Stimulated activated CD4-positive, alpha-beta T cell treated with anti-CD3 and anti-CD28 coated beads, Interleukin-1b, Interleukin-23, amount 100 ng/mL, for 48 hours (primary cell): ENCODE data around the gene DTX3L.
"Not testable (repeated sequence)": the region's sequence is repeated elsewhere in the genome, so short reads cannot be mapped to it uniquely, and the experiment has no call there.

Experiments used
- DNase-seq: peaks from one replicate; pipeline ENCODE4 v3.0.0-alpha.2; 2020

The DTX3L gene

DNA sequence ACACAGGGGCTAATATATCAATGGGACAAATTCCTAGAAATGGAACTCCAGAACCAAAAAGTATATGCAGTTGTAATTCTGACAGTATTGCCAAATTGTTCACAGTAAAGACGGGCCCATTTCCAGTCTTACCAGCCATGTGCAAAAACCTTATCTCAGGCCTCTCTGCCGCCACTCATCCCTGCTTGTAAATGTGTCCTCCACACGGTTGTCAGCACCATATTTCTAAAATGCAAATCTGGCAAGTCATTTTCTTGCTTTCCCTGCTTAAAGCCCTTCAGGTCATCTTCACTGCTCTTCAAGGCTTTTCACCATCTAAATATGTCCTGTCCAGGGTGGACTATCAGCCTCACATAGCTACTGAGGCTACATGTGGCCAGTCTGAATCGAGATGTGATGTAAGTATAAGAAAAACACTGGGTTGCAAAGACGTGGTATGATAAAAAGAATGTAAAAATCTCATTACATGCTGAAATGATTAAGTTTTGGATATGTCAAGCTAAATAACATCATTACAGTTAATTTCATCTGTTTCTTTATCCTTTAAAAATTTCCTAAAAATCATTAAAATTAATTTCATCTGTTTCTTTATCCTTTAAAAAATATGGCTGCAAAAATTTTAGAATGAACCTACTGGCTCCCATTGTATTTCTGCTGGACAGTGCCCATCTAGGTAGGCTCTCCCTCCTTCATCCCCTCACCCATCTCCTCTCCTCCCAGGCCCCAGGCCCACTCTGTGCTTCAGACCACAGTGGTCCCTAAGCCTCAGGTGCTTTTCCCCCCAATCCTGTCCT is 1.0 kb upstream of the DTX3L start:
- no peak for DNase-seq

DNA sequence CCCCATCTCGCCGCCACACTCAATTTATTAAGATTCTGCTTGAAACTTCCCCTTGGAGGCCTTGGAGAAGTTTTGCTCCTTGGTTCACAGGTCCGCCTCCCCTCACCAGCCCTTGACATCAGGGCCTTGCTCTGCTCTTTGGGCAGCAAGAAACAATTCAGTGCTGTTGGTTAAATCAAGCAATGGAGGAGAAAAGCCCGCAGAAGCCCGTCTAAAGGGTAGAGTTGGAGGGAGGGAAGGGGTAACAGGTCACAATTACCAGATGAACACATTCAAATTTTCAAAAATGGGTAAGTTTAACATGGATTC is 467 bp upstream of the DTX3L start:
- DNase-seq, result no peak

DNA sequence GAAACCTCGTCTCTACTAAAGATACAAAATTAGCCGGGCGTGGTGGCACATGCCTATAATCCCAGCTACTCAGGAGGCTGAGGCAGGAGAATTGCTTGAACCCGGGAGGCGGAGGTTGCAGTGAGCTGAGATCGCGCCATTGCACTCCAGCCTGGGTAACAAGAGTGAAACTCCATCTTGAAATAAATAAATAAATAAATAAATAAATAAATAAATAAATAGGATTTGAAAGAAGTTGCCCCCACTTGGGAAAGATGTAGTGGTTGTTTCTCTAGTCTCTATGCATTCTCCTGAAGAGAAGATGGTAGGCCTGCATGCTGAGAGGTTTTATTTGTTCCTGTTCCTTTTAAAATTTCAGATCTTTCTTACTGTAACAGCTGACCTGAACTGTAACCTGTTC is 4.0 kb downstream of the DTX3L start:
- DNase-seq, result not testable (repeated sequence)

DNA sequence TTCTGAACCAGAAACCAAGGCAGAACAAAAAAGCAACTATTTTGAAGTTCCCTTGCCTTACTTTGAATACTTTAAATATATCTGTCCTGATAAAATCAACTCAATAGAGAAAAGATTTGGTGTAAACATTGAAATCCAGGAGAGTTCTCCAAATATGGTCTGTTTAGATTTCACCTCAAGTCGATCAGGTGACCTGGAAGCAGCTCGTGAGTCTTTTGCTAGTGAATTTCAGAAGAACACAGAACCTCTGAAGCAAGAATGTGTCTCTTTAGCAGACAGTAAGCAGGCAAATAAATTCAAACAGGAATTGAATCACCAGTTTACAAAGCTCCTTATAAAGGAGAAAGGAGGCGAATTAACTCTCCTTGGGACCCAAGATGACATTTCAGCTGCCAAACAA is 4.6 kb downstream of the DTX3L start:
- DNase-seq, result no peak

DNA sequence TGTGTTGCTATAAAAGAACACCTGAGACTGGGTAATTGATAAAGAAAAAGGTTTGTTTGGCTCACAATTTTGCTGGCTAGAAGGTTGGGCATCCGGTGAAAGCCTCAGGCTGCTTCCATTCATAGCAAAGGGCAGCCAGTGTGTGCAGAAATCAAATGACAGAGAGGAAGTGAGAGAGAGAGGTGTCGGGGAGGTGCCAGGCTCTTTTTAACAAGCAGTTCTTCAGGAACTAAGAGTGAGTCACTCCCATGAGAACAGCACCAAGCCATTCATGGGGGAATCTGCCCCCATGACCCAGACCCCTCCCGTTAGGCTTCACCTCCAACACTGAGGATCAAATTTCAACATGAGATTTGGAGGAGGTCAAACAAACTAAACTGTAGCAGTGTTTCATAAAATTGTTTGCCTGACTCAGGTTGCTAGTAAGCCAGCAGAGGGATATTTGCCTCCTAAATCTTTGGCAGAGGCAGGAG is 8.8 kb downstream of the DTX3L start:
- DNase-seq, result peak; percentile 38

DNA sequence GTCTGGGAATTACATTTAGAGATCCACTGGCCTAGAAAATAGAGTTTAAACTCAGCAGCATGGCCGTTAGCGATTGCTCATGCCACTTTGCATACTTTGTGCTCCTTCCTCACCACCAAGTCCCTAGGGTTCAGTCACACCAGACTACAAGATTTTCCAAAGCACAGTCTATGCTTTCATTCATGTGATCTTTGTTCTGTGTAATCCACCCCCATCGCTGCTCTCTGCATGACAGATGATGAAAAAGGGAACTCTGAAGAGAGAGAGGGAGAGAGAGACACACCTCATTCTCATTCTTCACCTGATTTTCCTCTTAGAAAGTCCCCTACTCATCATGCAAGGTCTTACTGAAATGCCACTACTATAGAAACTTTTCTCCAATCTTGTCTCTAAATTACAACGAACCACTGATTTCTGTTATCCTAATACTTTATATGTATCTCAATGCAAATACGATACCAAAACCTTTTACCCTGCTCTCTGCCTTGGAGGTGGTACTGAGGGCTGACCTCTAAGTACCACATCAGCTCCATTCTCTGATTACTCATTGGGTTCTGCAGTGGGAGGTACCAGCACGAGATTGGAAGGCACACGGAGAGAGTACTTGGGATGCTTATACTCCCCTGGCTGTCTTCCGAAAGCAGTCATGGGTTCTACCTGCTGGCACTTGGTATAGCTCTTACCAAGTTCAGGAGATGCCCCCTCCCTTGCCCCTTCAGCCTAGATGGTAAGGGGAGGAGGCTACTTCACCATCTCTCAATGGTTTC is 12.2 kb downstream of the DTX3L start:
- DNase-seq, result peak; percentile 63

DNA sequence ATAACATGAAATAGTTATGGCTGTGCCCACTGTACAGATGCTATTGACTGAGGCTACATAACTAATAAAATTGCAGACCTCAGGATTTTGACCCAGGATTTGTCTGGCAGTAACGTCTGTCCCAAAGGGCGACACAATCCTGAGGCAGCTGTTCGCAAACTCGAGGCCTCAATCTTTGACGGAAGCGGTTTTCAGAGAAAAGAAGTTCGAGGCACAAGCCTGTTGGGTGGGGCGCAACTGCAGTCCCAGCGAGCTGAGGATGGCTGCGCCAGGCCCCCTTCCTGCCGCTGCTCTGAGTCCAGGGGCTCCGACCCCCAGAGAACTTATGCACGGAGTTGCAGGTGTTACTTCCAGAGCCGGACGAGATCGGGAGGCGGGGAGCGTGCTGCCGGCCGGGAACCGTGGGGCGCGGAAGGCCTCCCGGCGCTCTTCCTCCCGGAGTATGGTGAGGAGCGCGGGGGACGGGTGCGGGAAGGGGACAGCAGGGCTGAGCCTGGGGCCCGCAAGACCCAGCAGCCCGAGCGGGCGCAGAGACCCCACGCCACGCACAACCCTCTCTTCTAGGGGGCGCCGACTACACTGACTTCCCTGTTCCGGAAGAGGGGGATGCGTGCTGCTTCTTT is 13.4 kb downstream of the DTX3L start, which contains the start of gene PARP15:
Gene PARP15 (plus strand): TSS at position 242 of the 623 bp plus-strand sequence. CDS start 18 bp downstream, at position 260.
- DNase-seq, result peak; percentile 39

DNA sequence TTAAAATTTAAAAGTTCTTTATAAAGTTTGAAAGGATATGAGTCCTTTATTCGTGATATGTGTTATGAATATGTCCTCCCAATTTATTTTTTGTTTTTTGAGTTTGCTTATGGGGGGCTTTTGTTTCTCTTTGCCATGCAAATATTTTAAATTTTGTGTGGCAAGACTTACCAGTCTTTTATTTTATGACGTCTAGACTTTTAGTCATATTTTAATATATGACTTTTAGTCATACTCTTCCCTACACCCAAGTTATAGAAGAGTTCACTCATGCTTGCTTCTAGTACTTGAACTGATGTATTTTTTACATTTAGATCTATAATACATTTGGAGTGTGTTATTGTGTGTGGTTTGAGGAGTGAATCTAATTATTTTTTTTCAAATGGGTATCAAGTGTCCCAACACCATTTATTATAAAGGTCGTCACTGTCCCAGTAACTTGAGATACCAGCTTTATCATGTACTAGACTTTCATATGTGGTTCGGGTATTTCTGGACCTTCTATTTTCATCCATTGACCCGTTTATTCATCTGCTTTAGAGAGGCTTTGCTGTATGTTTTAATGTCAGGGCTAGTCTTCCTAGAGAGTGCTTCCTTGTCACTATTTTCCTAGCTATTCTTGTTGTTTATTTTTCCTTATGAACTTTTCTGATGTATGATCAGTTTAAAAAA is 14.1 kb downstream of the DTX3L start:
- DNase-seq, result no peak

DNA sequence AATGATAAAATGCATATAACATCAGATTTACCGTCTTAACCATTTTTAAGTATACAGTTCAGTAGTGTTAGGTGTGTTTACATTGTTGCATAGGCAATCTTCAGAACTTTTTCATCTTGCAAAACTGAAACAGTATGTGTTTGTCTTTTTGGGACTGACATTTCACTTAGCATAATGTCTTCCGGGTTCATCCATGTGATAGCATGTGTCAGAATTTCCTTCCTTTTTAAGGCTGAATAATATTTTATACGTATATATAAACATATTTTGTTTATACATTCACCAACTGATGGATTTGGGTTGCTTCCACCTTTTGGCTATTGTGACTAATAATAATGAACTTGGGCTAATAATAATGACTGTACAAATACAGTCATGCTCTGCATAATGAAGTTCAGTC is 16.3 kb downstream of the DTX3L start:
- DNase-seq, result no peak

DNA sequence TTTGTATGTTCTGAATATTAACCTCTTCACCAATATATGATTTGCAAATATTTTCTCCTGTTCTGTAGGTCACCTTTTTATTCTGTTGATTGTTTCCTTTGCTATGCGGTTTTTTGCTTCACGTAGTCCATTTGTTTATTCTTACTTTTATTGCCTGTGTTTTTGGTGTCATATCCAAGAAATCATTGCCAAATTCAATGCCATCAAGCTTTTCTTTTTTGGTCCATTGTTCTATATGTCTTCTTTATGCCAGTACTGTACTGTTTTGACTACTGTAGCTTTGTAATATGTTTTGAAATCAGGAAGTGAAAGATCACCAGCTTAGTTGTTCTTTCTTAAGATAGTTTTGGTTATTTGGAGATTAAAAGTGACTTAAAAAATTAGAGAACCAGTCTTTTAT is 17.5 kb downstream of the DTX3L start:
- no peak for DNase-seq

DNA sequence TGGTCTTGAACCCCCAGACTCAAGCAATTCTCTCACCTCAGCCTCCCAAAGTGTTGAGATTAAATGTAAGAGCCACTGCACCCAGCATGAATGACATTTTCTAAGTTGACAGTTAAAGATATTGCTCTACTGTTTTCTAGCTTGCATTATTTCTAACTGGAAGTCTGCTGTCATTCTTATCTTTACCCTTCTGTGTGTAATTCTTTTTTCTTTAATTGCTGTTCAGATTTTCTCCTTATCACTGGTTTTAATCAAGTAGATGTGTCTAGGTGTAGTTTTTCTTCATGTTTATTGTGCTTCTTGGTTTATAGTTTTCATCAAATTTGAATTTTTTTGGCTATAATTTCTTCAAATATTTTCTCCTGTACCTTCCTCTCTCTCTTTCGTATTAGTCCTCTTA is 18.3 kb downstream of the DTX3L start:
- no peak for DNase-seq

DNA sequence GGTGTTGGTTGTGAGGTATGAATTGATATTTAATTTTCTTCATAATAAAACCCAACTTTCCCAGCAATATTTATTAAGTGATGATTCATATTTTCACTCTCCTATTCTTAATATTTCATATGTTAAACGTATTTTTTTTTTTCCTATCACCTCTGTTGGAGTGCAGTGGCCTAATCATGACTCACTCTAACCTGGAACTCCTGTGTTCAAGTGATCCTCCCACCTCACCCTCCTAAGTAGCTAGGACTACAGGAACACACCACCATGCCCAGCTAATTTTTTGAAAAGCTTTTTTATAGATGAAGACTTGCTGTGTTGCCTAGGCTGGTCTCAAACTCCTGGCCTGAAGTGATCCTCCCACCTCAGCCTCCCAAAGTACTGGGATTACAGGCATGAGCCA is 22.0 kb downstream of the DTX3L start:
- DNase-seq, result no peak

DNA sequence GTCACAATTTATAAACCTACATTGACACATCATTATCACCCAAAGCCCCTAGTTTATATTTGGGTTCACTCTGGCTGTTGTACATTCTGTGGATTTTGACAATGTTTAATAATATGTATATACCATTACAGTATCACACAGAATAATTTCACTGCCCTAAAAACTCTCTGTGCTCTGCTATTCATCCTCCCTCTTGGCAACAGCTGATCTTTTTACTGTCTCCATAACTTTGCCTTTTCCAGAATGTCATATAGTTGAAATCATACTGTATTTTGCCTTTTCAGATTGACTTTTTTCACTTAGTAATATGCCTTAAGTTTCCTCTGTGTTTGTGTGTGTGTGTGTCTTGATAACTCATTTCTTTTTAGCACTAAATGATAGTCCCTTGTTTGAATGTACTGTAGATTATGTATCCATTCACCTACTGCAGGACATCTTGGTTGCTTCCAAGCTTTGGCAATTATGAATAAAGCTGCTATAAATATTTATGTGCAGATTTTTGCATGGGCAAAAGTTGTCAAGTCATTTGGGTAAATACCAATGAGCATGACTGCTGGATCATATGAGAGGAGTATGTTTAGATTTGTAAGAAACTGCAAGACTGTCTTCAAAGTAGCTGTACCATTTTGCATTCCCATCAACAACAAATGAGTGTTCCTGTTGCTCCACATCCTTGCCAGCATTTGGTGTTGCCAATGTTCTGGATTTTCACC is 22.8 kb downstream of the DTX3L start:
- no peak for DNase-seq

DNA sequence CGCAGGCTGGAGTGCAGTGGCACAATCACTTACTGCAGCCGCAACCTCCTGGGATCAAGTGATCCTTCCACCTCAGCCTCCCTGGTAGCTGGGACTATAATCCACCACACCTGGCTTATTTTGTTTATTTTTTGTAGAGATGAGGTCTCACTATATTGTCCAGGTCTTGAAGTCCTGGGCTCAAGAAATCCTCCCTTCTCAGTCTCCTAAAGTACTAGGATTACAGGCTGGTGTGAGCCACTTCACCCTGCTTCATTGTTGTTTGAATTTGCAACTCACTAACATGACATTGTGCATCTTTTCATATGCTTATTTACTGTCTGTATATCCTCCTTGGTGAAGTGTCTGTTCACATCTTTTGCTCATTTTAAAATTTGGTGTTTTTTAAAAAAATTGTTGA is 23.4 kb downstream of the DTX3L start:
- no peak for DNase-seq

DNA sequence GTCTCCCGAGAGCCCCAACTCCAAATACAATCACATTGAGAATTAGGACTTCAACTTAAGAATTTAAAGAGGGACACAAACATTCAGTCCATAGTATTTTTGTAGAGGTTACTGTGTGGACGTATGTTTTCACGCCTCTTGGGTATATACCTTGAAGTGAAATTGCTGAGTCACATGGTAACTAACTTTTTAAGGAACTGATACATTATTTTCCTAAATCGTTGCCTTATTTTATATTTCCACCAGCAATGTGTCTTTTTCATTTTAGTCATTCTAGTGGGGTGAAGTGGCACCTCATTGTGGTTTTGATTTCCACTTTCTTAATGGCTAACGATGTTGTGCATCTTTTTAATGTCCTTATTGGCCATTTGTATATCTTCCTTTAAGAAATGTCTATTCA is 25.2 kb downstream of the DTX3L start:
- DNase-seq, result no peak

DNA sequence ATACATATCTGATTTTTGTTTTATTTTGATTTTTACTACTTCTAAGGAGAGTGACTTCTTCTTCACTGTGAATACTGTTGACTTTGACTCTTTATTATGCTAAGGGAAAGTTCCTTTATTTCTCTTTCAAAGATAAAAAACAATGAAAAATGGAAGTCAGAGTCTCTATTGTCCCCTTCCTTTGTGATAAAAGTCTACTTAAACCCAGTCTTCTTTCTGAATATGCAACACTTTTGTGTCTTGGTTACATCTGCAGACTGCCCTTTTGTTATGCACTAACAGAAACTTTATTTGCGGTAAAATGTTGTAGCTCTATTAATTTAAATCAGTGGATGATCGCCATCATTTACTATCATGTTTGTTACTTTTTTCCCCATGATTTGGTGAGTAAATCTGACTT is 26.5 kb downstream of the DTX3L start:
- no peak for DNase-seq

DNA sequence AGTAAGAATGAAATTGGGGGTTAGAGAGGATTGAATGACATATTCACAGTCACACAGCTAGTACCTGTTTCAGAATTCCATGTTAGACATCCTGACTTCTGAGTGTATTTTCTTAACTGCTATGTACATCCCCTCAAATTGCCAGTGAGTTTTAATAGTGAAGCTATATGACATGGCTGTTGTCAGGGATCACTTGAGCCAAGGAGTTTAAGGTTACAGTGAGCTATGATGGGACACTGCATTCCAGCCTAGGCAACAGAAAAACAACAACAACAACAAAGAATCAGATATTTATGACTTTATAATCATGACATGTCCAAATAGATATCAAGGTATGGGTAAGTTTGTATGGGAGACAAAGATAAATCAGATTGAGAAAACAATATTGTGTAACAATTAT is 29.9 kb downstream of the DTX3L start:
- no peak for DNase-seq

DNA sequence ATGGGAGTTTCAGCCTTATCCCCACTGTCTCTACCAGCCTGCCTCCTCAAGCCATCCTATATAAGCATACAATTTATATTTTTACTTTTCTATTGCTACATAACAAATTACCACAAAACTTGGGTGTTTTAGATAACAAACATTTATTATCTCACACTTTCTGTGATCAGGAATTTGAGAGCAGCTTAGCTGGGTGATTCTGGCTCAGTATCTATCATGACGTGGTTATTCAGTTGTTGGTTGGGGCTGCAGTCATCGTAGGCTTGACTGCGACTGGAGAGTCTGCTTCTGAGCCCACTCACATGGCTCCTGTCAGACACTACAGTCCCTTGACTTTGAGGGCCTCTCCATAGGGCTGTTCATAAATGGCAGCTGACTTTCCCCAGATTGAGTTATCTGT is 34.0 kb downstream of the DTX3L start:
- DNase-seq, result no peak

DNA sequence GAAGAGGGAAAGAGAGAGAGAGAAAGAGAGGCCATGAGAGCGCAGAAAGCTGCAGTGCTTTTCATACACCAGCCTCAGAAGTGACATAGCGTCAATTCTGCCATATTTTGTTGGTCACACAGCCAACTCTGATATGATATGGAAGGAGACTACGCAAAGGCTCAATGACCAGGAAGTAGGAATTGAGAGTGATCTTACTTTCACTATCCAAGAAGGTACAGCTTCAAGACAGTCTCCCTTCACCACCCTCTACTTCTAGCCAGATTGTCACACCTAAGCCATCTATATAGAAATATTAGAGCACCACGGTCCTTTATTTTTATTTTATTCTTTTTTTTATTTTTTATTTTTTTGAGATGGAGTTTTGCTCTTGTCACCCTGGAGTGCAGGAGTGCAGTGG is 34.4 kb downstream of the DTX3L start:
- DNase-seq, result no peak

DNA sequence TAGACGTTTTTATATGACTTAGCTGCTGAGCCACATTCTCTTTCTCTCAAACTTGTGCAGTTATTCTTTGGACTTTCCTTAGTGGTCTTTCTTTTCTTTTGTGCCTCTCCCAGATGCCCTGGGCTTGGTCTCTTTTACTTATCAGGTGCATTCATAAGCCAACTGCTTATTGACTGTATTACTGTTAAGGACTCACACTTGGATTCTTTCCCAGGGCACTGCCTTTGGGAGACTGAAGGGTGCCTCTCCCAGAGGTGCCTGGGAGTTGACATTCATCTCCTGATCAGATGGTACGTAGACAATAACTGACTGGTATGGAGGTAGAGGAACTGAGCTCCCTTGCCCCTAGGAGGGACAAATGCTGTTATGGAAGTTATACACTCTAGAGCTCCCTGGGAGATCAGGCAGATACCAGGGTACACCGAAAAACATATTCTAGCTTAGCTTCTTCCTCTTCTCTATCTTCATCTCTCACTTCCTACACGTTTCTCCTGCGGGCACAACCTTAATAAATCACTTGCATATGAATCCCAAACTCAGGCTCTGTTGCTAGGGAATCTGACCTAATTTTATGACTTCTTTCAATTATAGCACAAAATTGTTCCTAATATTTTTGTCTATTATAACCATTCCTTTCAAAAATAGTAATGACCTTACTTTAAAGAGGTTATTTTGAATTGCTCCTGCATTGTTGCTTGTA is 38.0 kb downstream of the DTX3L start:
- DNase-seq, result no peak

DNA sequence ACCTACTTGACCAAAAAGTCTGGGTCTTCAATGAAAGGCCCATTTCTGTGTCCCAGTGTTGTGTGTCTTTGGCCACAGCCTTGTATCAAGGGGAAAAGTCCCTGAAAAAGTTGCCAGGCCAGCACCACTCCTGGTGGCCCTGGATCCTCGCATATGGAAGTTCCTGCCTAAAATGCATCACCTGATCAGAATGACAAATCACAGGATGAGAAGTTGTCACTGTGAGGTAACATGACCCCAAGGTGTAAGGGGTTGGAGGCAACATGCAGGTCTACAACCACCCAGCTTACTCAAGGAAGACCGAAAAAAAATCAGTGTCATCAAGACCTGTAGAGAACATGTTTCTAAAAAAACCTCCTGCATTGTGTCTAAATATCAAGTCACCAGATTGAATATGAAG is 38.9 kb downstream of the DTX3L start:
- no peak for DNase-seq

DNA sequence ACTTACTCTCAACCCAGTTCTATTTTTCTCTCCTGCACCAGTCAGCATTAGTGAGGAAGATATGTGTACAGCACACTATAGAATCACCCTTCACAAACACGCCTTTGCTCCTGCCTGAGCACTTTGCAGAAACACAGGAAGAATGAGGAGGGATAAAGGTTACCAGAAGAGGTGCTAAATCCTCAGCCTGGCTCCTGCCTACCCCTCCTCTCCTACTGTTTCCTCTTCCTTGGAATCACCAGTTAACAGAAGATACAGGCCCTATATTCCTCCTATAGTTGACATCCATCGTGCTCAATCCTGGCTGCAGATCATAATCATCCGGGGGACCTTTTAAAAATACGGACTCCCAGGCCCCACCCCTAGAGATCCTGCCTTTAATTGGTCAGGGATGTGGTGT is 42.2 kb downstream of the DTX3L start:
- no peak for DNase-seq
